Panc1 (cell line): ENCODE data around the gene LRR1. TPM values are rescaled to one million over a fixed set of nuclear protein-coding genes. Genes with fewer than 3 reads are reported as not detected.

Experiments
- ATAC-seq: fragments of 200-7000 bp; cut with Tn5 transposase; 2 replicates; pipeline ENCODE4 v1.9.1; 2020; ENCODE audit warnings: mild to moderate bottlenecking, moderate library complexity
- BruUV-seq: library from RNA; stranded (reverse); fragments of 400-500 nt; replicated peaks from 2 replicates; lab custom pipeline; 2021; lab: Mats Ljungman, UMichigan
- CTCF ChIA-PET: fragments of 300-600 bp; sonication (Branson Sonifier 250); formaldehyde crosslinking; loops from one replicate; lab custom pipeline; 2022; ENCODE audit warnings: antibody characterized with exemption; lab: Charles Lee
- POLR2A ChIA-PET: fragments of 300-600 bp; sonication (Branson Sonifier 250); formaldehyde crosslinking; loops from one replicate; lab custom pipeline; 2022; ENCODE audit warnings: antibody characterized with exemption; lab: Charles Lee
- DNase-seq: peaks from one replicate; pipeline ENCODE4 v3.0.0-alpha.2; 2010; ENCODE audit warnings: low read depth, low spot score
- H3K27ac ChIP-seq: 2 replicates; pipeline ENCODE4 v1.5.1; 2011; ENCODE audit warnings: mild to moderate bottlenecking, low read length, inconsistent platforms
- H3K27me3 ChIP-seq: fragments of 200-500 bp; sonication (Bioruptor generic); 2 replicates; pipeline ENCODE4 v1.6.0; 2014; ENCODE audit warnings: low read length, inconsistent platforms; ENCODE audit not compliant: control insufficient read depth, insufficient read depth
- H3K36me3 ChIP-seq: fragments of 200-500 bp; sonication (Bioruptor generic); 2 replicates; pipeline ENCODE4 v1.5.1; 2014; ENCODE audit warnings: inconsistent platforms, mild to moderate bottlenecking, low read length, moderate library complexity; ENCODE audit not compliant: control insufficient read depth, insufficient read depth
- H3K4me1 ChIP-seq: 2 replicates; pipeline ENCODE4 v1.5.1; 2011; ENCODE audit warnings: inconsistent platforms, mild to moderate bottlenecking, low read length, moderate library complexity; ENCODE audit not compliant: control insufficient read depth, insufficient read depth
- H3K4me3 ChIP-seq, 2 experiments: 2 replicates each; pipeline ENCODE4 v1.5.1; 2011 to 2012; ENCODE audit warnings: low read depth in 2 of 2, low read length in 2 of 2, mild to moderate bottlenecking in 2 of 2, inconsistent platforms in 1 of 2, moderate library complexity in 1 of 2
- H3K9me3 ChIP-seq: fragments of 200-500 bp; sonication (Bioruptor generic); 2 replicates; pipeline ENCODE4 v1.5.1; 2014; ENCODE audit warnings: low read depth, mild to moderate bottlenecking, inconsistent platforms, low read length, moderate library complexity; ENCODE audit not compliant: control insufficient read depth, insufficient read depth
- POLR2AphosphoS5 ChIP-seq: IDR thresholded peaks from 2 replicates; pipeline ENCODE4 v1.6.1; 2012; ENCODE audit warnings: mild to moderate bottlenecking, low read depth, low read length, moderate library complexity
- SIN3A ChIP-seq: IDR thresholded peaks from 2 replicates; pipeline ENCODE4 v1.6.1; 2012; ENCODE audit warnings: low read depth, mild to moderate bottlenecking, low read length, moderate library complexity, borderline replicate concordance; ENCODE audit not compliant: insufficient read depth
- TCF7L2 ChIP-seq: IDR thresholded peaks from 2 replicates; pipeline ENCODE4 v1.6.1; 2011; ENCODE audit warnings: mild to moderate bottlenecking, low read depth, low read length, inconsistent platforms
- in situ Hi-C: cut with HindIII; loops from 2 replicates; pipeline ENCODE4 v1.10.0; 2016; ENCODE audit warnings: low sequenced_read_pairs, low pct_unique_long_range_greater_than_20kb
- intact Hi-C: fragments of 100-400 bp; cut with micrococcal nuclease; formaldehyde crosslinking; loops from one replicate; pipeline ENCODE4 v1.10.0; 2022; ENCODE audit not compliant: unreplicated experiment
- total RNA-seq: library from RNA; stranded (reverse); gene quantifications from one replicate; pipeline ENCODE4 v1.2.1, GENCODE V29; 2021; ENCODE audit not compliant: unreplicated experiment
- TF ChIP-seq, protein P1 (sequence below), 2 experiments: IDR thresholded peaks; 2 replicates each; pipeline ENCODE4 v1.6.1; 2011 to 2012; ENCODE audit warnings: low read depth in 2 of 2, control low read depth in 1 of 2, low read length in 1 of 2, mild to moderate bottlenecking in 1 of 2, moderate library complexity in 1 of 2; ENCODE audit not compliant: insufficient read depth in 1 of 2
- TF ChIP-seq, protein P2 (sequence below): fragments of 450-650 bp; IDR thresholded peaks from 2 replicates; pipeline ENCODE4 v1.5.1; 2017; ENCODE audit warnings: mild to moderate bottlenecking

The LRR1 gene
- total RNA-seq, 1 experiment from 2014 or later = 23.3 TPM

DNA sequence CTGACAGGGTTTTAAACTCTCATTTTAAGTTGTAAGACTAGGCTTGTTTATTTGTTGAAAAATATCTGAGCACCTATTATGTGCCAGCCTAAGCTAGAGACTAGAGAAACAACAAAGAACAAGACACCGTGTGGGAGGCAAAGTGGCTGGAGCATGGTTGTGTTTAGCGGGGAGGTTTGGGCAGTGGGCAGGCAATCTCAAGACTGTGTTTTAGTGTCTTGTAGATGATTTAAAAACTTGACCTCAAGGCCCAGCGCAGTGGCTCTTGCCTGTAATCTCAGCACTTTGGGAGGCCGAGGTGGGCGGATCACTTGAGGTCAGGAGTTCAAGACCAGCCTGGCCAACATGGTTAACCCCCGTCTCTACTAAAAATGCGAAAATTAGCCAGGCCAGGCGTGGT lies 13.9 kb downstream of the LRR1 start:
- no peak for ATAC-seq
- H3K9me3 ChIP-seq = no peaks in the 10 kb centered on the region
- intact Hi-C loops = no loop called here
- H3K4me3 ChIP-seq = no peak overlapping the region
- peaks cover 2% of the 10 kb centered on the region; the same call in 1 of the 2 replicates for H3K36me3 ChIP-seq
- in situ Hi-C loops = no loop called here
- H3K27me3 ChIP-seq = no peaks in the 10 kb centered on the region
- ChIA-PET CTCF (no interaction called here), POLR2A (no interaction called here)
- no peak for DNase-seq
- TF ChIP-seq, protein P1, sequence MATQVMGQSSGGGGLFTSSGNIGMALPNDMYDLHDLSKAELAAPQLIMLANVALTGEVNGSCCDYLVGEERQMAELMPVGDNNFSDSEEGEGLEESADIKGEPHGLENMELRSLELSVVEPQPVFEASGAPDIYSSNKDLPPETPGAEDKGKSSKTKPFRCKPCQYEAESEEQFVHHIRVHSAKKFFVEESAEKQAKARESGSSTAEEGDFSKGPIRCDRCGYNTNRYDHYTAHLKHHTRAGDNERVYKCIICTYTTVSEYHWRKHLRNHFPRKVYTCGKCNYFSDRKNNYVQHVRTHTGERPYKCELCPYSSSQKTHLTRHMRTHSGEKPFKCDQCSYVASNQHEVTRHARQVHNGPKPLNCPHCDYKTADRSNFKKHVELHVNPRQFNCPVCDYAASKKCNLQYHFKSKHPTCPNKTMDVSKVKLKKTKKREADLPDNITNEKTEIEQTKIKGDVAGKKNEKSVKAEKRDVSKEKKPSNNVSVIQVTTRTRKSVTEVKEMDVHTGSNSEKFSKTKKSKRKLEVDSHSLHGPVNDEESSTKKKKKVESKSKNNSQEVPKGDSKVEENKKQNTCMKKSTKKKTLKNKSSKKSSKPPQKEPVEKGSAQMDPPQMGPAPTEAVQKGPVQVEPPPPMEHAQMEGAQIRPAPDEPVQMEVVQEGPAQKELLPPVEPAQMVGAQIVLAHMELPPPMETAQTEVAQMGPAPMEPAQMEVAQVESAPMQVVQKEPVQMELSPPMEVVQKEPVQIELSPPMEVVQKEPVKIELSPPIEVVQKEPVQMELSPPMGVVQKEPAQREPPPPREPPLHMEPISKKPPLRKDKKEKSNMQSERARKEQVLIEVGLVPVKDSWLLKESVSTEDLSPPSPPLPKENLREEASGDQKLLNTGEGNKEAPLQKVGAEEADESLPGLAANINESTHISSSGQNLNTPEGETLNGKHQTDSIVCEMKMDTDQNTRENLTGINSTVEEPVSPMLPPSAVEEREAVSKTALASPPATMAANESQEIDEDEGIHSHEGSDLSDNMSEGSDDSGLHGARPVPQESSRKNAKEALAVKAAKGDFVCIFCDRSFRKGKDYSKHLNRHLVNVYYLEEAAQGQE (IDR thresholded peaks at IDR 0.05; ENCODE audit: insufficient read depth in 1 of 2, low read depth in 2 of 2, low read length in 1 of 2) = no peak
- TF ChIP-seq SIN3A = no peak
- TF ChIP-seq, protein P2, sequence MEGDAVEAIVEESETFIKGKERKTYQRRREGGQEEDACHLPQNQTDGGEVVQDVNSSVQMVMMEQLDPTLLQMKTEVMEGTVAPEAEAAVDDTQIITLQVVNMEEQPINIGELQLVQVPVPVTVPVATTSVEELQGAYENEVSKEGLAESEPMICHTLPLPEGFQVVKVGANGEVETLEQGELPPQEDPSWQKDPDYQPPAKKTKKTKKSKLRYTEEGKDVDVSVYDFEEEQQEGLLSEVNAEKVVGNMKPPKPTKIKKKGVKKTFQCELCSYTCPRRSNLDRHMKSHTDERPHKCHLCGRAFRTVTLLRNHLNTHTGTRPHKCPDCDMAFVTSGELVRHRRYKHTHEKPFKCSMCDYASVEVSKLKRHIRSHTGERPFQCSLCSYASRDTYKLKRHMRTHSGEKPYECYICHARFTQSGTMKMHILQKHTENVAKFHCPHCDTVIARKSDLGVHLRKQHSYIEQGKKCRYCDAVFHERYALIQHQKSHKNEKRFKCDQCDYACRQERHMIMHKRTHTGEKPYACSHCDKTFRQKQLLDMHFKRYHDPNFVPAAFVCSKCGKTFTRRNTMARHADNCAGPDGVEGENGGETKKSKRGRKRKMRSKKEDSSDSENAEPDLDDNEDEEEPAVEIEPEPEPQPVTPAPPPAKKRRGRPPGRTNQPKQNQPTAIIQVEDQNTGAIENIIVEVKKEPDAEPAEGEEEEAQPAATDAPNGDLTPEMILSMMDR = no peak
- no peak for TF ChIP-seq POLR2AphosphoS5
- TF ChIP-seq TCF7L2 = no peak
- peaks cover 7% of the 10 kb centered on the region; the same call in 1 of the 2 replicates for H3K4me1 ChIP-seq
- BruUV-seq = no TSS peak
- H3K27ac ChIP-seq = no peak overlapping the region

DNA sequence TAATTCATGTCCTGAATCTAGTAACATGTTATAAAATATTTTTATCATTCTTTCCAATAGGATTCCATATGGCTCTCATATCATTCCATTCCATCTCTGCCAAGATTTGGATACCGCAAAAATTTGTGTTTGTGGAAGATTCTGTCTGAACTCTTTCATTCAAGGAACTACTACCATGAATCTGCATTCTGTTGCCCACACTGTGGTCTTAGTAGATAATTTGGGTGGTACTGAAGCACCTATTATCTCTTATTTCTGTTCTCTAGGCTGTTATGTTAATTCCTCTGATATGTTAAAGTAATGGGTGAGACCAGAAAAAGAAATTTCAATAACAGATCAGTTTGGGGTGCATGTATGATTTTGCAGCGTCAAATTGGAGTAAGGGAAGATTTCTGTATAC lies 15.5 kb downstream of the LRR1 start:
- H3K36me3 ChIP-seq = peaks cover 10% of the 10 kb centered on the region
- TF ChIP-seq, protein P2 = no peak
- TF ChIP-seq, protein P1 (IDR thresholded peaks at IDR 0.05; ENCODE audit: insufficient read depth in 1 of 2, low read depth in 2 of 2, low read length in 1 of 2) = no peak
- no peak for TF ChIP-seq TCF7L2
- no TSS peak for BruUV-seq
- H3K4me1 ChIP-seq = peaks cover 15% of the 10 kb centered on the region; the same call in 1 of the 2 replicates
- DNase-seq = no peak
- CTCF ChIA-PET = no interaction called here
- no peaks in the 10 kb centered on the region for H3K27me3 ChIP-seq
- POLR2A ChIA-PET = interaction anchor here (0.6 kb wide), 1 partner anchor 19 kb away, joined by 3 read pairs; no protein-coding TSS in a partner anchor
- in situ Hi-C loops = no loop called here
- no peak overlapping the region for H3K27ac ChIP-seq
- no peaks in the 10 kb centered on the region for H3K9me3 ChIP-seq
- intact Hi-C loops = no loop called here
- H3K4me3 ChIP-seq = no peak overlapping the region
- ATAC-seq = no peak
